IgD-negative memory B cell (primary cell): ENCODE measurements around the gene LRPPRC. TPM values are rescaled to one million over a fixed set of nuclear protein-coding genes. Genes with fewer than 3 reads are reported as not detected.

Experiments used
- H3K27ac Mint-ChIP-seq, 3 donors: one replicate each; pipeline ENCODE4 v1.8.0; 2020 to 2022; ENCODE audit warnings: mild to moderate bottlenecking in 3 of 3, mixed read lengths in 3 of 3, moderate library complexity in 1 of 3
- H3K27me3 Mint-ChIP-seq: one replicate; pipeline ENCODE4 v1.8.0; 2021; ENCODE audit warnings: mixed read lengths
- H3K36me3 Mint-ChIP-seq: one replicate; pipeline ENCODE4 v1.8.0; 2020; ENCODE audit warnings: mild to moderate bottlenecking, mixed read lengths
- H3K4me1 Mint-ChIP-seq, 3 donors: one replicate each; pipeline ENCODE4 v1.8.0; 2020 to 2022; ENCODE audit warnings: mixed read lengths in 3 of 3, mild to moderate bottlenecking in 1 of 3
- H3K4me3 Mint-ChIP-seq, 4 donors: one replicate each; pipeline ENCODE4 v1.8.0; 2020 to 2022; ENCODE audit warnings: mild to moderate bottlenecking in 4 of 4, mixed read lengths in 4 of 4, moderate library complexity in 3 of 4
- H3K9me3 Mint-ChIP-seq, 3 donors: one replicate each; pipeline ENCODE4 v1.8.0; 2020 to 2021; ENCODE audit warnings: mixed read lengths in 3 of 3, mild to moderate bottlenecking in 1 of 3
- polyA plus RNA-seq: library from polyadenylated mRNA; unstranded; fragments of 300-500 nt; fragmentation: Illumina TruSeq; gene quantifications from one replicate; pipeline ENCODE4 v1.2.3, GENCODE V29; 2021

The LRPPRC gene
- polyA plus RNA-seq, 1 donor from 2014 or later = 36.5 TPM

DNA sequence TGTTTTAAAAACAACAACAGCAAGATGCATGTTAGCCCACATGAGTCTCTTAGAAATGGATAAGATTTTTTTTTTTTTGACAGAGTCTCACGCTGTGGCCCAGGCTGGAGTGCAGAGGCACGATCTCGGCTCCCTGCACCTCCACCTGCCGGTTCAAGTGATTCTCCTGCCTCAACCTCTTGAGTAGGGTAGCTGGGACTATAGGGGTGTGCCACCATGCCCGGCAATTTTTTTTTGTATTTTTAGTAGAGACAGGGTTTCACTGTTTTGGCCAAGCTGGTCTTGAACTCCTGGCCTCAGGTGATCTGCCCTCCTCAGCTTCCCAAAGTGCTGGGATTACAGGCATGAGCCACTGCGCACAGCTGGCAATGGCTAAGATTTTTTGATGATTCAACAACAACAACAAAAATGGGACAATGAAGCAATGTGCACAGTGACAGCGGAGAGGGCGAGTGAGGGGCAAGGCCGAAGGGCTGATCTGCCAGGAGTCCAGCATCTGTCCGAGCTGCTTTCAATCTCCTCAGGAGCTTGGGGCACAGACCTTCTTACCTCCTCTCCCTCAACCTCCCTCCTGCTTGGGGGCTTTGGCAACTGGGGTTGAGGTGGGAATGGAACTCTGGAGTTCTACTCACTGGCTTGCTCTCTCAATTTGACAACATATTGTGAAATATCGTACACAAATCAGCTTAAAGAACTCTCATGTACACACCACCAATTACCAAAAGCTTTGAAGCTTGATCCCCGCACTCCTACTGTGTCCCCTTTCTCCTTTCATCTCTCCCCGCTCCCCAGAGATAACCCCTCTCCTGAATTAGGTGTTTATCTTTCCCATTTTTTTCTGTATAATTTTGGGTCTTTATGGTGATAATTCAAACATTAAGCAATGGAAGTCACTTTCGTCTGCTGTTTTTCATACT is 153.6 kb downstream of the LRPPRC start:
- no peak overlapping the region for H3K27ac Mint-ChIP-seq
- H3K4me1 Mint-ChIP-seq = no peaks in the 10 kb centered on the region
- peaks cover 9% of the 10 kb centered on the region for H3K27me3 Mint-ChIP-seq
- no peaks in the 10 kb centered on the region for H3K9me3 Mint-ChIP-seq
- no peak overlapping the region for H3K4me3 Mint-ChIP-seq
- no peaks in the 10 kb centered on the region for H3K36me3 Mint-ChIP-seq

DNA sequence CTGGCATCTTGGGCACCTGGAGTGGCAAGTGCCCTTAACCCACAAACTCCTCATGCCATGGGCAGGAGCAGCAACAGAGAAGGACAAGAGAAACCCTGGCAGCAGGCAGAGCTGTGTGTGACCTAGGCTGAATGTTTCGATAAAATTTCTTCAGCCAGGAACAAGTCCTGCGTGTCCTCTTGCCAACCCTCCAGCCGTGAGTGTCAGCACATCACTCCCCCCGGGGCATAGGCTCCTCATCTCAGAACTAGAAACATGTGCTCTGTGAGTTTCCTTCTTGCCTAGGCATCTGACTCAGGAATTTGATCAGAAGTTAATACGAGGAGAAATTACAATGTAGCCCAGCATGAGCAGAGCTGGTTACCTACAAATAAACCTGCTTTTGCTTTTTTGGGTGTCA is 154.8 kb downstream of the LRPPRC start:
- H3K4me3 Mint-ChIP-seq = no peak overlapping the region
- H3K9me3 Mint-ChIP-seq = no peaks in the 10 kb centered on the region
- H3K27ac Mint-ChIP-seq = no peak overlapping the region
- H3K4me1 Mint-ChIP-seq = no peaks in the 10 kb centered on the region
- H3K27me3 Mint-ChIP-seq = peaks cover 5% of the 10 kb centered on the region
- H3K36me3 Mint-ChIP-seq = no peaks in the 10 kb centered on the region

- Mint-ChIP-seq H3K9me3 (no peaks in the 10 kb centered on the region), H3K36me3 (no peaks in the 10 kb centered on the region), H3K27me3 (peaks cover 7% of the 10 kb centered on the region), H3K4me3 (no peak overlapping the region), H3K27ac (no peak overlapping the region), H3K4me1 (no peaks in the 10 kb centered on the region)
Observed at GRCh38 chr2:43839776-43840564, 155.8 kb downstream of the LRPPRC start.

GRCh38 chr2:43838560-43839267 is 157.1 kb downstream of the LRPPRC start, which contains the start of the genes ABCG5 and ABCG8:
ABCG5 (minus strand) TSS chr2:43838839; CDS start chr2:43838679, 160 bp downstream.
ABCG8 (plus strand) TSS chr2:43838971; CDS start chr2:43839054, 83 bp downstream.
- H3K9me3 Mint-ChIP-seq = no peaks in the 10 kb centered on the region
- H3K27ac Mint-ChIP-seq = no peak within 1 kb of the TSS

DNA sequence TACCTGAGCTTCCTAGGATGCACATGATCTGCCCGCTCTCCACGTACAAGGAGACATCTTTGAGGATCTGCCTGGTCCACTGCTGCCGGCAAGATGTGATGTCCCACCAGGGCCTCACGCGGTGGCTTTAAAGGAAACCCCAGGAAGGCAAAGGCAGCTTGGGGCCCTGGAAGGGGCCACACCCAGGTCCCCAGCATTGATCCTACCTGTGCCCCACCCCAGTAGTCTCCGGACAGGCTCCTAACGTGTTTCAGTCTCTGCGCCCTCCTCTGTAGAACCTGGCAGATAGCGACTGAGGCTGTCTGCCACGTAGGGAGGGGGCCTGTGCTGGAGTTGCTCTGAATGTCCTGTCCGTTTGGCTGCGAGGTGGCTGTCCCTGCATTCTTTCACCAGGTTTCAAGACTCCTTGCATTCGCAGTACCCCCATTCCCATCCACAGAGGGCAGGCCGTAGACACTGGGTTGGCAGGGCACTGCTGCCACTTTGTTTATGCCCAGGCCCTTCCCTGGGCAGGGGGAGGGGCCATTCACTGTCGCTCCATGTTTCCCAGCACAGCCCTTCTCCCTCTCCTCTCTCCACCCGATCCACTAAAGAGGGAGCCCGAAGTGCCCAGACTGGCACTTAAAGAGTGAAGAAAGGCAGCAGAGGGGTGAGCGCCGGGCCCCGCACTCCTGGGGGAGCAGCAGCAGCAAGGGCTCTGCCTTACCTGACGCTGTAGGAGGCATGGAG is 157.8 kb downstream of the LRPPRC start:
- no peak overlapping the region for H3K4me3 Mint-ChIP-seq
- no peak overlapping the region for H3K27ac Mint-ChIP-seq
- no peaks in the 10 kb centered on the region for H3K36me3 Mint-ChIP-seq
- no peaks in the 10 kb centered on the region for H3K4me1 Mint-ChIP-seq
- peaks cover 7% of the 10 kb centered on the region for H3K27me3 Mint-ChIP-seq
- H3K9me3 Mint-ChIP-seq = no peaks in the 10 kb centered on the region

More at GRCh38 chr2:43838560-43839267, 157.1 kb downstream of the LRPPRC start, which contains the start of the genes ABCG5 and ABCG8:
- Mint-ChIP-seq H3K4me1 (no peaks in the 10 kb centered on the region), H3K4me3 (no peak within 1 kb of the TSS), H3K36me3 (no peaks in the 10 kb centered on the region), H3K27me3 (peaks cover 7% of the 10 kb centered on the region)

DNA sequence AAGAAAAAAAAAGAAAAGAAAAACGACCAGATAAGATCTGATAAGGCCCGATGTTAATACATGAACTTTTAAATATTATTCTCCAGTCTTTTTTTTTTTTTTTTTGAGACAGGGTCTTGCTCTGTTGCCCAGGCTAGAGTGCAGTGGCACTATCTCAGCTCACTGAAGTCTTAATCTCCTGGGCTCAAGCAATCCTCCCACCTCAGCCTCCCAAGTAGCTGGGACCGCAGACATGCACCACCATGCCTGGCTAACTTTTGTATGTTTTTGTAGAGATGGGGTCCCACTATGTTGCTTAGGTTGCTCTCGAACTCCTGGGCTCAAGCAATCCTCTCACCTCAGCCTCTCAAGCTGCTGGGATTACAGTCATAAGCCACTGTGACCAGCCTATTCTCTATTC is 158.8 kb downstream of the LRPPRC start:
- H3K4me1 Mint-ChIP-seq = no peaks in the 10 kb centered on the region
- H3K36me3 Mint-ChIP-seq = no peaks in the 10 kb centered on the region
- no peak overlapping the region for H3K4me3 Mint-ChIP-seq
- H3K27me3 Mint-ChIP-seq = peaks cover 8% of the 10 kb centered on the region
- no peaks in the 10 kb centered on the region for H3K9me3 Mint-ChIP-seq
- no peak overlapping the region for H3K27ac Mint-ChIP-seq

Other genes with a start within 250 kb of the LRPPRC start
- gene DYNC2LI1, start 221.9 kb downstream of the LRPPRC start, polyA plus RNA-seq = 5.6 TPM
- not detected for gene ABCG5, start 157.2 kb downstream of the LRPPRC start, polyA plus RNA-seq
- gene ABCG8, start 157.0 kb downstream of the LRPPRC start, polyA plus RNA-seq = not detected
- gene PPM1B, start 172.9 kb upstream of the LRPPRC start, polyA plus RNA-seq = 40.7 TPM